K562 (cell line): Measurements from ENCODE around the gene DNAH3. TPM values are rescaled to one million over a fixed set of nuclear protein-coding genes. Genes with fewer than 3 reads are reported as not detected.
A peak's percentile ranks its signal among the peaks of the same experiment; 100 is the strongest.

ENCODE experiments used
- ARHGAP35 ChIP-seq: fragments of 450-650 bp; IDR thresholded peaks from 2 replicates; pipeline ENCODE4 v1.6.1; 2018; ENCODE audit not compliant: partially characterized antibody
- CHD4 ChIP-seq: fragments of 200-600 bp; sonication (generic); IDR thresholded peaks from 3 replicates; pipeline ENCODE4 v1.6.1; 2012; ENCODE audit warnings: low read depth, mild to moderate bottlenecking, mixed read lengths, low read length, inconsistent platforms; ENCODE audit not compliant: insufficient read depth, insufficient replicate concordance, poor library complexity, severe bottlenecking
- CREM ChIP-seq: IDR thresholded peaks from 2 replicates; pipeline ENCODE4 v1.6.1; 2014; ENCODE audit warnings: antibody characterized with exemption, low read depth
- CSDE1 ChIP-seq, 2 experiments: fragments of 450-650 bp; IDR thresholded peaks; 2 replicates each; pipeline ENCODE4 v1.6.1; 2016; ENCODE audit warnings: mild to moderate bottlenecking in 1 of 2
- KLF16 ChIP-seq: IDR thresholded peaks from 2 replicates; pipeline ENCODE4 v1.6.1; 2016; ENCODE audit warnings: antibody characterized with exemption
- LEF1 ChIP-seq: fragments of 450-650 bp; IDR thresholded peaks from 2 replicates; pipeline ENCODE4 v1.6.1; 2016; ENCODE audit warnings: mild to moderate bottlenecking
- MGA ChIP-seq: fragments of 450-650 bp; IDR thresholded peaks from 2 replicates; pipeline ENCODE4 v1.6.1; 2016; ENCODE audit warnings: mild to moderate bottlenecking, moderate library complexity
- NCOA1 ChIP-seq: fragments of 450-650 bp; IDR thresholded peaks from 2 replicates; pipeline ENCODE4 v1.6.1; 2016; ENCODE audit warnings: low read depth
- SOX6 ChIP-seq: fragments of 450-650 bp; IDR thresholded peaks from 2 replicates; pipeline ENCODE4 v1.6.1; 2014; ENCODE audit warnings: mild to moderate bottlenecking
- TAL1 ChIP-seq: fragments of 450-650 bp; IDR thresholded peaks from 2 replicates; pipeline ENCODE4 v1.6.1; 2016; ENCODE audit warnings: mild to moderate bottlenecking
- ZNF766 ChIP-seq: fragments of 200-800 bp; sonication (Bioruptor generic); conservative IDR thresholded peaks from 2 replicates; pipeline ENCODE4 v1.6.1; 2016; ENCODE audit warnings: missing genetic modification characterization, missing compliant biosample characterization
- polyA plus RNA-seq, 8 experiments: library from polyadenylated mRNA; depleted of rRNA in 4 of 8; stranded (reverse) in 5 of 8; unstranded in 3 of 8; fragments of >200 nt; fragmentation: Nextera tagmentation in 2 of 8; fragmentation: Illumina TruSeq in 1 of 8; extraction: Ambion mirVana in 2 of 8; extraction: Trizol in 1 of 8; gene quantifications; 2 replicates each; pipeline versions ENCODE4 v1.2.1 to v1.2.3, GENCODE V29; 2011 to 2014; ENCODE audit warnings: inconsistent platforms in 1 of 8, missing spikeins in 1 of 8
- total RNA-seq, 7 experiments: library from RNA; depleted of rRNA in 6 of 7; stranded (reverse); fragments of >200 nt in 6 of 7; fragmentation: Illumina TruSeq in 2 of 7; extraction: Trizol in 2 of 7; gene quantifications; 2 replicates each; pipeline versions ENCODE4 v1.2.1 to v1.2.3, GENCODE V29; 2011 to 2021; ENCODE audit warnings: low replicate concordance in 1 of 7

The DNAH3 gene
- total and polyA plus RNA-seq, 9 of the 15 experiments (the other 6 are each of a cell fraction or from before 2014, with no cell fraction given): 0.32 to 0.84 (median 0.44) TPM

DNA sequence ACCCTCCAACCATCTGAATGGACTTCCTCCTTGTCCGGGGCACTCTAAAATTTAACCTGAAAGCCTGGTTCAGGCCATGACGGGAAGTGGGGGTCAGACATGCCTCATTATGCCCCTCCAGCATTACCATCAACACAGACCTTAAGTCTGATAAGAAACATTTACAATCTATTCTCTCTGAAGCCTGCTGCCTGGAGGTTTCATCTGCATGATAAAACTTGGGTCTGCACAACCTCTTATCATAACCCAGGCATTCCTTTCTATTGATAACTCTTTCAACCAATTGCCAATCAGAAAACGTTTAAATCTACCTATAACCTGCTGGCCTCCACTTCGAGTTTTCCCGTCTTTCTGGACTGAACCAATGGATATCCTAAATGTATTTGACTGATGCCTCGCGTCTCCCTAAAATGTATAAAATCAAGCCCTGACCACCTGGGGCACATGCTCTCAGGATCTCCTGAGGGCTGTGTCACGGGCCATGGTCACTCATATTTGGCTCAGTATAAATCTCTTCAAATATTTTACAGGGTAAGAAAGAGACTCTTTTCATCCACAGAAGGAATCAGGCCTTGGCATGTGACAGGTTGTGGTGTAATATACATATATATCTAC is 204.5 kb downstream of the DNAH3 start (continued):
- peak; percentile 69 for TF ChIP-seq MGA
- no peak for TF ChIP-seq ARHGAP35
- no peak for TF ChIP-seq CHD4
- 0 out of 2 replicates have a peak, but pooled peaks have one; percentile 15 for TF ChIP-seq CREM
- TF ChIP-seq ZNF766 (CRISPR knock-in tag): peak; percentile 79
- TF ChIP-seq TAL1: peak; percentile 70
- TF ChIP-seq KLF16: peak; percentile 74
- TF ChIP-seq SOX6: 0 out of 2 replicates have a peak, but pooled peaks have one; percentile 32
- peak; percentile 10; the same call in 1 of the 2 replicates for TF ChIP-seq LEF1
- no peak for TF ChIP-seq NCOA1
- TF ChIP-seq CSDE1 (IDR thresholded peaks at IDR 0.05): no peak
- TF ChIP-seq, all 486 proteins: peak for 26
